ENCODE data around the gene ELK4.

GRCh38 chr1:205604059-205604458, 27.8 kb downstream of the ELK4 start:
- no peak for TF ChIP-seq POLR2A (IDR thresholded peaks at IDR 0.05; ENCODE audit: low read depth, low read length)
- no peak for TF ChIP-seq CTCF (conservative IDR thresholded peaks at IDR 0.05; ENCODE audit: low read depth, low read length)
- no peak for TF ChIP-seq CHD1 (IDR thresholded peaks at IDR 0.05; ENCODE audit: low read depth, low read length)
- TF ChIP-seq SMC3 (IDR thresholded peaks at IDR 0.05; ENCODE audit: low read depth, low read length) = no peak
- TF ChIP-seq RFX5 (IDR thresholded peaks at IDR 0.05; ENCODE audit: low read depth, low read length) = no peak
- no peak for TF ChIP-seq MXI1 (IDR thresholded peaks at IDR 0.05; ENCODE audit: borderline replicate concordance, low read depth, low read length)
- TF ChIP-seq BHLHE40 (IDR thresholded peaks at IDR 0.05; ENCODE audit: low read depth, low read length) = no peak
- no peak for TF ChIP-seq FOS (IDR thresholded peaks at IDR 0.05; ENCODE audit: low read depth, low read length)
